ENCODE measurements around the gene APLN.
A peak's percentile ranks its signal among the peaks of the same experiment; 100 is the strongest.

APLN gene

GRCh38 chrX:129659861-129660260, 5.1 kb upstream of the APLN start:
- DNase-seq = no peak

- no peak for DNase-seq
Measured at GRCh38 chrX:129659141-129659540, 4.4 kb upstream of the APLN start.

GRCh38 chrX:129658429-129658828, 3.7 kb upstream of the APLN start:
- no peak for DNase-seq

GRCh38 chrX:129655547-129656249, 942 bp upstream of the APLN start:
- peak in 2 of 3 experiments; percentile 20 to 46 for DNase-seq

- DNase-seq = peak in 2 of 3 experiments; percentile 78 to 85
Measured at GRCh38 chrX:129653971-129654651, 645 bp downstream of the APLN start.

GRCh38 chrX:129653181-129653970, 1.4 kb downstream of the APLN start:
- DNase-seq = peak in 1 of 3 experiments; percentile 41

GRCh38 chrX:129652565-129653169, 2.1 kb downstream of the APLN start:
- DNase-seq = no peak

GRCh38 chrX:129651756-129652564, 2.8 kb downstream of the APLN start:
- DNase-seq = no peak

- no peak for DNase-seq
Measured at GRCh38 chrX:129650821-129651510, 3.8 kb downstream of the APLN start.

GRCh38 chrX:129650183-129650689, 4.5 kb downstream of the APLN start:
- DNase-seq = no peak

GRCh38 chrX:129649268-129650182, 5.2 kb downstream of the APLN start:
- no peak for DNase-seq

- no peak for DNase-seq
Measured at GRCh38 chrX:129648514-129649267, 6.1 kb downstream of the APLN start.

GRCh38 chrX:129647418-129648410, 7.0 kb downstream of the APLN start:
- DNase-seq = no peak

GRCh38 chrX:129646566-129647417, 8.0 kb downstream of the APLN start:
- DNase-seq = no peak

- DNase-seq = no peak
Measured at GRCh38 chrX:129642641-129643040, 12.1 kb downstream of the APLN start.

GRCh38 chrX:129641941-129642340, 12.8 kb downstream of the APLN start:
- DNase-seq = no peak

- no peak for DNase-seq
Measured at GRCh38 chrX:129641469-129641868, 13.3 kb downstream of the APLN start.

All from NCI-H1417 (cell line).